ENCODE results near the gene TSPAN9. TPM values are rescaled to one million over a fixed set of nuclear protein-coding genes. Genes with fewer than 3 reads are reported as not detected.

The TSPAN9 gene
- total RNA-seq, 1 experiment from 2014 or later = 7.7 TPM

DNA sequence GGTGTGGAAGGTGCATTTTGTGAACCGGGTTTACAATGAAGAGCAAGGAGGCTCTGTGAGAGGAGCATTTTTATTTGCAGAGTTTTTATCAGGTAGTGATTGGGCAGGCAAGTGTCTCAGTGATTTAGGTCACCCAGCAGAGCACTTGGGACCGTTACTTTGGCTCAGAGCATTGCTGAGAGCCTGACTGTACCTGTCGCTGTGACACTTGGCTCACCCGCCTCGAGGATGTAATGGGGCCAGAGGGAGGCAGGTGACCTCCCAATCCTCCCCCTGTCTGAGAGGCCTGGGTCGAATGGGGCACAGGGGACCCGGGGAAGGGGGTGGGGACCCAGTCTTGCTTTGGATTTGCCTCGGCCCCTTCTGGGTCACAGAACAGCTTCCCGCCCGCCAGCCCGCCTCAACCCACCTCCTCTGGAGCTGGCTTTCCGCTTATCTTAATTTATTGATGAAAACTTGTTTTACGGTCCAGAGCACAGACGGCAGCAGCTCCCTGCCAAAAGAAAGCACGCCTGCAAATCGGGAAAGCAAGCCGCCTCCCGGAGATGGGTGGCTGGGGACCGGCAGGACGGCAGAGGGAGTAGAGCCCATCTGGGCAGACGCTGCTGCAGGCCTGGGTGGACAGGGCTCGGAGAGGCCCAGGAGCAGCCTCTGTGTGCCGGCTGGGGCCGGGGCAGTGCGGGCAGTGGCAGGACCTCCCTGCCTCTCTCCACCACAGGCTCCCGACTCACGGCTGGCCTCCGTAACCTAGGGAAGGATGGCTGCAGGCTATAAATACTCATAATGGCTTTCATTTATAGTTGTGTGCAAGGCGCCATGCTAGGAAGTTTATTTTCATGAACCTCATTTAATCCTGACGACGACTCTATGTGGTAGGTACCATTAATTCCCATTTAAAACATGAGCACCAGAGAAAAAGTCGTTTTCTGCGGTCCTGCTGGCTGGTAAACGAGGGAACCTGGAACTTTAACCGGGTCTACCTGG is 187.1 kb downstream of the TSPAN9 start (continued):
- TF ChIP-seq POLR2AphosphoS5 (IDR thresholded peaks at IDR 0.05; ENCODE audit: low read depth, low read length) = no peak

- intact Hi-C loops (cut with micrococcal nuclease; ENCODE audit: unreplicated experiment) = no loop called here
- TF ChIP-seq REST (IDR thresholded peaks at IDR 0.05; ENCODE audit: insufficient read depth in 1 of 2, low read depth in 2 of 2, low read length in 1 of 2) = no peak
- no peak for TF ChIP-seq SIN3A (IDR thresholded peaks at IDR 0.05; ENCODE audit: borderline replicate concordance, insufficient read depth, low read depth, low read length)
- TF ChIP-seq TCF7L2 (IDR thresholded peaks at IDR 0.05; ENCODE audit: low read depth, low read length) = no peak
- TF ChIP-seq, protein P1, sequence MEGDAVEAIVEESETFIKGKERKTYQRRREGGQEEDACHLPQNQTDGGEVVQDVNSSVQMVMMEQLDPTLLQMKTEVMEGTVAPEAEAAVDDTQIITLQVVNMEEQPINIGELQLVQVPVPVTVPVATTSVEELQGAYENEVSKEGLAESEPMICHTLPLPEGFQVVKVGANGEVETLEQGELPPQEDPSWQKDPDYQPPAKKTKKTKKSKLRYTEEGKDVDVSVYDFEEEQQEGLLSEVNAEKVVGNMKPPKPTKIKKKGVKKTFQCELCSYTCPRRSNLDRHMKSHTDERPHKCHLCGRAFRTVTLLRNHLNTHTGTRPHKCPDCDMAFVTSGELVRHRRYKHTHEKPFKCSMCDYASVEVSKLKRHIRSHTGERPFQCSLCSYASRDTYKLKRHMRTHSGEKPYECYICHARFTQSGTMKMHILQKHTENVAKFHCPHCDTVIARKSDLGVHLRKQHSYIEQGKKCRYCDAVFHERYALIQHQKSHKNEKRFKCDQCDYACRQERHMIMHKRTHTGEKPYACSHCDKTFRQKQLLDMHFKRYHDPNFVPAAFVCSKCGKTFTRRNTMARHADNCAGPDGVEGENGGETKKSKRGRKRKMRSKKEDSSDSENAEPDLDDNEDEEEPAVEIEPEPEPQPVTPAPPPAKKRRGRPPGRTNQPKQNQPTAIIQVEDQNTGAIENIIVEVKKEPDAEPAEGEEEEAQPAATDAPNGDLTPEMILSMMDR (IDR thresholded peaks at IDR 0.05) = no peak
- TF ChIP-seq POLR2AphosphoS5 (IDR thresholded peaks at IDR 0.05; ENCODE audit: low read depth, low read length) = no peak
- BruUV-seq (replicated peaks) = no TSS peak
- no peak overlapping the region for H3K4me3 ChIP-seq (ENCODE audit: low read depth in 2 of 2, low read length in 2 of 2)
- H3K27ac ChIP-seq (ENCODE audit: low read length) = no peak overlapping the region
- no peaks in the 10 kb centered on the region for H3K27me3 ChIP-seq (ENCODE audit: control insufficient read depth, insufficient read depth, low read length)
- no peaks in the 10 kb centered on the region for H3K9me3 ChIP-seq (ENCODE audit: control insufficient read depth, insufficient read depth, low read depth, low read length)
- DNase-seq (ENCODE audit: low read depth, low spot score) (no peak), ATAC-seq (no peak)
- ChIA-PET POLR2A (no interaction called here), CTCF (no interaction called here)
- no peaks in the 10 kb centered on the region for H3K4me1 ChIP-seq (ENCODE audit: control insufficient read depth, insufficient read depth, low read length)
- in situ Hi-C loops (cut with HindIII; ENCODE audit: low pct_unique_long_range_greater_than_20kb, low sequenced_read_pairs) = no loop called here
- H3K36me3 ChIP-seq (ENCODE audit: control insufficient read depth, insufficient read depth, low read length) = no peaks in the 10 kb centered on the region
Measured at GRCh38 chr12:3265406-3265805, 188.2 kb downstream of the TSPAN9 start.

DNA sequence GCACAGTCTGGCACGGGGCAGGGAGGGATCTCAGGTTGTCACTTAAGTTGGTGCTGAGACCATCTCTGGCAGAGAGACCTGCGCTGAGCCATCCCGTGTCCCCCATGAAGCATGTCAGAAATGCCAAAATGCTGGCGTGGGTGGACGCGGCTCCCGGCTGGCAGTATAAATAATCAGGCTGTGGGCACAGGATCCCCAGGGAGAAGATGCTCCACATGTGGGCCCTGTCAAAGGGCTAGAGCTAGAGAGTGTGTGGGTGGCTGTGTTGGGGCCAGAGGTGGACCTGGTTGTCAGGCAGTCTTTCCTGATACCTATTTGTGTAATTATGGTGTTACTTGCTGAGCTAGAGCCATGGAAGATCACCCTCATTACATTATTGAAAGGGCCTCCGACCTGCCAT is 189.5 kb downstream of the TSPAN9 start:
- no peak for DNase-seq (ENCODE audit: low read depth, low spot score)
- no peaks in the 10 kb centered on the region for H3K4me1 ChIP-seq (ENCODE audit: control insufficient read depth, insufficient read depth, low read length)
- no TSS peak for BruUV-seq (replicated peaks)
- intact Hi-C loops (cut with micrococcal nuclease; ENCODE audit: unreplicated experiment) (no loop called here), in situ Hi-C loops (cut with HindIII; ENCODE audit: low pct_unique_long_range_greater_than_20kb, low sequenced_read_pairs) (no loop called here)
- TF ChIP-seq POLR2AphosphoS5 (IDR thresholded peaks at IDR 0.05; ENCODE audit: low read depth, low read length) (no peak), REST (IDR thresholded peaks at IDR 0.05; ENCODE audit: insufficient read depth in 1 of 2, low read depth in 2 of 2, low read length in 1 of 2) (no peak), SIN3A (IDR thresholded peaks at IDR 0.05; ENCODE audit: borderline replicate concordance, insufficient read depth, low read depth, low read length) (no peak), TCF7L2 (IDR thresholded peaks at IDR 0.05; ENCODE audit: low read depth, low read length) (no peak)
- TF ChIP-seq, protein P1 (IDR thresholded peaks at IDR 0.05) = no peak
- H3K9me3 ChIP-seq (ENCODE audit: control insufficient read depth, insufficient read depth, low read depth, low read length) = no peaks in the 10 kb centered on the region
- H3K36me3 ChIP-seq (ENCODE audit: control insufficient read depth, insufficient read depth, low read length) = no peaks in the 10 kb centered on the region
- ChIA-PET CTCF (no interaction called here), POLR2A (no interaction called here)
- no peak overlapping the region for H3K4me3 ChIP-seq (ENCODE audit: low read depth in 2 of 2, low read length in 2 of 2)
- no peak for ATAC-seq
- H3K27me3 ChIP-seq (ENCODE audit: control insufficient read depth, insufficient read depth, low read length) = no peaks in the 10 kb centered on the region
- H3K27ac ChIP-seq (ENCODE audit: low read length) = no peak overlapping the region
